Measurements from ENCODE around the gene ADAM10.

ADAM10 gene

GRCh38 chr15:58650102-58650501 lies 99.4 kb downstream of the ADAM10 start:
- Histone ChIP-seq H3K9ac (ENCODE audit: low read length) (no peak overlapping the region), H3K36me3 (ENCODE audit: control insufficient read depth, low read depth, low read length) (peaks cover 2% of the 10 kb centered on the region), H3K27me3 (ENCODE audit: control insufficient read depth, insufficient read depth, low read length) (no peaks in the 10 kb centered on the region)

DNA sequence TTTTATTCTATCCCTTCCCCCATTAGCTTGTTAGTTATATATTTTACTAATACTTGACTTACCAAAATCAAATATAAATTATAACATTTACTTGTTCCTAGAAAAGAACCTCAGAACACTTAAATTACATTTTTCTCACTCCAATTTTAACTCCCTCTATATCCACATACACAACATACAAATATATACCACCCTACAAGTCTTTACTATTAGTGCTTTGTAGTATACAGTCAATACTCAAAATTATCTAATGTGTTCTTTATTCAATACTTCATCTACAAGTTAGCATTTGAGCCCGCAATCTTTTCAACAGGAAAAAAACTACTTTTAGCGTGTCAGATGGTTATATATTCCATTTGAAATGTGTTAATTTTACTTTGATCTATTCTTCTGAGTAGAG lies 100.3 kb downstream of the ADAM10 start:
- H3K4me1 ChIP-seq (ENCODE audit: control insufficient read depth, low read depth, low read length) = no peaks in the 10 kb centered on the region
- H3K9me3 ChIP-seq (ENCODE audit: control insufficient read depth, low read depth, low read length) = no peaks in the 10 kb centered on the region
- H3K27ac ChIP-seq (ENCODE audit: low read length) = no peak overlapping the region
- no peak overlapping the region for H3K4me3 ChIP-seq (ENCODE audit: low read length)
- no peaks in the 10 kb centered on the region for H3K27me3 ChIP-seq (ENCODE audit: control insufficient read depth, insufficient read depth, low read length)
- no peaks in the 10 kb centered on the region for H3K36me3 ChIP-seq (ENCODE audit: control insufficient read depth, low read depth, low read length)
- H3K9ac ChIP-seq (ENCODE audit: low read length) = no peak overlapping the region

More at GRCh38 chr15:58650102-58650501, 99.4 kb downstream of the ADAM10 start:
- no peaks in the 10 kb centered on the region for H3K9me3 ChIP-seq (ENCODE audit: control insufficient read depth, low read depth, low read length)
- H3K27ac ChIP-seq (ENCODE audit: low read length) = no peak overlapping the region
- H3K4me1 ChIP-seq (ENCODE audit: control insufficient read depth, low read depth, low read length) = no peaks in the 10 kb centered on the region
- H3K4me3 ChIP-seq (ENCODE audit: low read length) = no peak overlapping the region

GRCh38 chr15:58643996-58644395 lies 105.5 kb downstream of the ADAM10 start:
- Histone ChIP-seq H3K27me3 (ENCODE audit: control insufficient read depth, insufficient read depth, low read length) (no peaks in the 10 kb centered on the region), H3K9me3 (ENCODE audit: control insufficient read depth, low read depth, low read length) (no peaks in the 10 kb centered on the region), H3K9ac (ENCODE audit: low read length) (no peak overlapping the region), H3K4me3 (ENCODE audit: low read length) (no peak overlapping the region), H3K27ac (ENCODE audit: low read length) (no peak overlapping the region), H3K36me3 (ENCODE audit: control insufficient read depth, low read depth, low read length) (peaks cover 15% of the 10 kb centered on the region), H3K4me1 (ENCODE audit: control insufficient read depth, low read depth, low read length) (no peaks in the 10 kb centered on the region)

- Histone ChIP-seq H3K9ac (ENCODE audit: low read length) (no peak overlapping the region), H3K4me1 (ENCODE audit: control insufficient read depth, low read depth, low read length) (no peaks in the 10 kb centered on the region), H3K9me3 (ENCODE audit: control insufficient read depth, low read depth, low read length) (no peaks in the 10 kb centered on the region), H3K27me3 (ENCODE audit: control insufficient read depth, insufficient read depth, low read length) (no peaks in the 10 kb centered on the region), H3K4me3 (ENCODE audit: low read length) (no peak overlapping the region), H3K27ac (ENCODE audit: low read length) (no peak overlapping the region), H3K36me3 (ENCODE audit: control insufficient read depth, low read depth, low read length) (peaks cover 15% of the 10 kb centered on the region)
Measured at GRCh38 chr15:58641660-58642059, 107.8 kb downstream of the ADAM10 start.

GRCh38 chr15:58639992-58640391 lies 109.5 kb downstream of the ADAM10 start:
- Histone ChIP-seq H3K36me3 (ENCODE audit: control insufficient read depth, low read depth, low read length) (peaks cover 15% of the 10 kb centered on the region), H3K4me1 (ENCODE audit: control insufficient read depth, low read depth, low read length) (no peaks in the 10 kb centered on the region), H3K9me3 (ENCODE audit: control insufficient read depth, low read depth, low read length) (no peaks in the 10 kb centered on the region), H3K9ac (ENCODE audit: low read length) (no peak overlapping the region), H3K4me3 (ENCODE audit: low read length) (no peak overlapping the region), H3K27ac (ENCODE audit: low read length) (no peak overlapping the region), H3K27me3 (ENCODE audit: control insufficient read depth, insufficient read depth, low read length) (no peaks in the 10 kb centered on the region)

DNA sequence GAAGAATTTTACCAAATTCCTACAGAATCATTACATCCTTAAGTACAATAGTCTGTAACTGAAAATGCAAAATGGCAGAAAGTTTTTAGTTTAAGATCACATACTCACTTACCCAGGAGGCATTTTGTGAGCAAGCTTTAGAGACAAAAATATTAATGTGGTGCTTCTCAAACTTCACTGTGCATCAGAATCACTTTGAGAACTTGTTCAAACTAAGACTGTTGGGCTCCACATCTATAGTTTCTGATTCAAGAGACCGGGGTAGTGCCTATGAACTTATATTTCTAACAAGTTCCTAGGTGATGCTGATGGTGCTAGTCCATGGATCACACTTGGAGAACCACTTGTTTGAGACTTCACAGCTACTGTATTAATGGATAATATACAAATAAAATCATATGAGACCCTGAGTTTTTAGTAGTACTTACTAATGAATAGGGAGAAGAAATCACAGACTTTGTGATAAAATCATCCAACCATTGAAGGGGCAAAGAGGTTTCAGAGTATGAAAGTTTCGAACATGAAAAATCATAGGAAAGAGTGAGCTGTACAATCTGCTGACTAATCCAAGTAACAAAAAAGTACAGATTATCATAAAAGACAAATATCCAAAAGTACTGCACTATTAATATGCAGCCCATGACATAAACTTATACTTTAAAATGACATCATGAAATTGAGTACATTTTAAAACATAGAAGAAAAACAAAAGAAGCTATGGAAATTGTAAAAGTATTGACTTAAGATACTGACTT lies 110.3 kb downstream of the ADAM10 start:
- no peaks in the 10 kb centered on the region for H3K4me1 ChIP-seq (ENCODE audit: control insufficient read depth, low read depth, low read length)
- peaks cover 15% of the 10 kb centered on the region for H3K36me3 ChIP-seq (ENCODE audit: control insufficient read depth, low read depth, low read length)
- no peak overlapping the region for H3K9ac ChIP-seq (ENCODE audit: low read length)
- no peaks in the 10 kb centered on the region for H3K27me3 ChIP-seq (ENCODE audit: control insufficient read depth, insufficient read depth, low read length)
- H3K4me3 ChIP-seq (ENCODE audit: low read length) = no peak overlapping the region
- H3K9me3 ChIP-seq (ENCODE audit: control insufficient read depth, low read depth, low read length) = no peaks in the 10 kb centered on the region
- no peak overlapping the region for H3K27ac ChIP-seq (ENCODE audit: low read length)

DNA sequence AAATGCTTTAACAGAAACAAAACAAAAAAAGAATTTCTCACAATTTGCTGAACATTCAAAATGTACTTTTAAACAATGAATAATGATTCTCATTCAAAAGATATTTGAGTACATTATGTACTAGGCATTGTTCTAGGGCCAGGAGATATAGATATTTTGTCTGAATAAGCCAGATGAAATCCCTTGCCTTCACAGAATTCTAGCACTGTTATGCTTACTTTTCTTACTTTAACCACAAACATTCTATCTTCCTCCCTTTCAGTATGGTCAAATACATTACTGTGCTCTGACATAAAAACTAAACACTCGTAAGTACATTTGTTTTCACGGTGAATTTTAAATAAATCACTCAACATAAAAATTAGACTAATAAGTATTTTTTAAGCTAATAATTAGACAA lies 116.7 kb downstream of the ADAM10 start:
- Histone ChIP-seq H3K9ac (ENCODE audit: low read length) (no peak overlapping the region), H3K4me3 (ENCODE audit: low read length) (no peak overlapping the region), H3K4me1 (ENCODE audit: control insufficient read depth, low read depth, low read length) (no peaks in the 10 kb centered on the region), H3K9me3 (ENCODE audit: control insufficient read depth, low read depth, low read length) (no peaks in the 10 kb centered on the region), H3K36me3 (ENCODE audit: control insufficient read depth, low read depth, low read length) (peaks cover 12% of the 10 kb centered on the region), H3K27me3 (ENCODE audit: control insufficient read depth, insufficient read depth, low read length) (no peaks in the 10 kb centered on the region), H3K27ac (ENCODE audit: low read length) (no peak overlapping the region)

GRCh38 chr15:58631319-58631718 lies 118.2 kb downstream of the ADAM10 start:
- H3K9ac ChIP-seq (ENCODE audit: low read length) = no peak overlapping the region
- H3K4me3 ChIP-seq (ENCODE audit: low read length) = no peak overlapping the region
- no peaks in the 10 kb centered on the region for H3K4me1 ChIP-seq (ENCODE audit: control insufficient read depth, low read depth, low read length)
- H3K27me3 ChIP-seq (ENCODE audit: control insufficient read depth, insufficient read depth, low read length) = no peaks in the 10 kb centered on the region
- peaks cover 25% of the 10 kb centered on the region for H3K36me3 ChIP-seq (ENCODE audit: control insufficient read depth, low read depth, low read length)
- H3K27ac ChIP-seq (ENCODE audit: low read length) = no peak overlapping the region
- H3K9me3 ChIP-seq (ENCODE audit: control insufficient read depth, low read depth, low read length) = no peaks in the 10 kb centered on the region

- H3K27ac ChIP-seq (ENCODE audit: low read length) = no peak overlapping the region
- H3K27me3 ChIP-seq (ENCODE audit: control insufficient read depth, insufficient read depth, low read length) = no peaks in the 10 kb centered on the region
- no peak overlapping the region for H3K4me3 ChIP-seq (ENCODE audit: low read length)
- no peaks in the 10 kb centered on the region for H3K4me1 ChIP-seq (ENCODE audit: control insufficient read depth, low read depth, low read length)
- H3K36me3 ChIP-seq (ENCODE audit: control insufficient read depth, low read depth, low read length) = peaks cover 35% of the 10 kb centered on the region
- H3K9ac ChIP-seq (ENCODE audit: low read length) = no peak overlapping the region
- H3K9me3 ChIP-seq (ENCODE audit: control insufficient read depth, low read depth, low read length) = no peaks in the 10 kb centered on the region
Measured at GRCh38 chr15:58629625-58630024, 119.9 kb downstream of the ADAM10 start.

- Histone ChIP-seq H3K27ac (ENCODE audit: low read length) (no peak overlapping the region), H3K9me3 (ENCODE audit: control insufficient read depth, low read depth, low read length) (no peaks in the 10 kb centered on the region), H3K4me3 (ENCODE audit: low read length) (no peak overlapping the region), H3K27me3 (ENCODE audit: control insufficient read depth, insufficient read depth, low read length) (no peaks in the 10 kb centered on the region), H3K9ac (ENCODE audit: low read length) (no peak overlapping the region), H3K36me3 (ENCODE audit: control insufficient read depth, low read depth, low read length) (peaks cover 35% of the 10 kb centered on the region), H3K4me1 (ENCODE audit: control insufficient read depth, low read depth, low read length) (no peaks in the 10 kb centered on the region)
Measured at GRCh38 chr15:58628206-58628947, 121.1 kb downstream of the ADAM10 start.

GRCh38 chr15:58627701-58628100 lies 121.8 kb downstream of the ADAM10 start:
- Histone ChIP-seq H3K36me3 (ENCODE audit: control insufficient read depth, low read depth, low read length) (peaks cover 33% of the 10 kb centered on the region), H3K27me3 (ENCODE audit: control insufficient read depth, insufficient read depth, low read length) (no peaks in the 10 kb centered on the region), H3K9ac (ENCODE audit: low read length) (no peak overlapping the region), H3K4me3 (ENCODE audit: low read length) (no peak overlapping the region), H3K27ac (ENCODE audit: low read length) (no peak overlapping the region), H3K4me1 (ENCODE audit: control insufficient read depth, low read depth, low read length) (no peaks in the 10 kb centered on the region), H3K9me3 (ENCODE audit: control insufficient read depth, low read depth, low read length) (no peaks in the 10 kb centered on the region)

DNA sequence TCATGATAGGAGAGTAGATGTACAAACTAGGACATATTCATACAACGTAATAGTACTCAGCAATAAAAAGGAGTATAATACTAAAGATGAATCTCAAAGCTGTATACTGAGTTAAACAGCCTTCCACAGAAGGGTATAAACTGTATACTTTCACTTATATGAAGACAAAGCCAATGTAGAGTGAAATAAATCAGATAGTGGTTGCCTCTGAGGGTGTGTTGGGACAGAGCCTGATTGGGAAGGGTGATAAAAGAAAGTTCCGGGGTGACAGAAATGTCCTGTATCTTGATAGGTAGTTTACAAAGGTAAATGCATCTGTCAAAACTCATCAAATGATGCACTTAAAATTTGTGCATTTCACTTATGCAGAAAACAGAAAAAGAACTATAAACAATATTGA lies 122.5 kb downstream of the ADAM10 start:
- H3K9me3 ChIP-seq (ENCODE audit: control insufficient read depth, low read depth, low read length) = no peaks in the 10 kb centered on the region
- H3K4me3 ChIP-seq (ENCODE audit: low read length) = no peak overlapping the region
- H3K4me1 ChIP-seq (ENCODE audit: control insufficient read depth, low read depth, low read length) = no peaks in the 10 kb centered on the region
- H3K9ac ChIP-seq (ENCODE audit: low read length) = no peak overlapping the region
- peaks cover 29% of the 10 kb centered on the region for H3K36me3 ChIP-seq (ENCODE audit: control insufficient read depth, low read depth, low read length)
- H3K27ac ChIP-seq (ENCODE audit: low read length) = no peak overlapping the region
- H3K27me3 ChIP-seq (ENCODE audit: control insufficient read depth, insufficient read depth, low read length) = no peaks in the 10 kb centered on the region
